Heart left ventricle (tissue), 13 donors: ENCODE results near the gene COL27A1.
"Not testable (repeated sequence)": the region's sequence is repeated elsewhere in the genome, so short reads cannot be mapped to it uniquely, and the experiment has no call there.

Experiments
- POLR2A ChIP-seq, 2 donors: fragments of 450-650 bp; IDR thresholded peaks; one replicate each; pipeline ENCODE4 v1.6.1; 2017; ENCODE audit warnings: antibody characterized with exemption in 2 of 2, mild to moderate bottlenecking in 2 of 2, moderate library complexity in 2 of 2
- TF ChIP-seq, protein P1 (sequence below), 12 donors: fragments of 200-600 bp; sonication (generic) in 4 of 12; IDR thresholded peaks; one replicate each; pipeline versions ENCODE4 v1.5.0 to v1.8.0; 2018 to 2022; ENCODE audit warnings: antibody characterized with exemption in 12 of 12, mild to moderate bottlenecking in 5 of 12
- donor health status: ischemic (EF 13 %, LVEDD 7.1; RV severe dilation, severe dysfunction).
- donor health status: DM: no; HTN: yes; CAD: no.
- donor health status: DM: no; HTN: no; CAD: no.
- donor health status: ischemic (EF 25% LVEDD 6.9; RV normal size, moderate dysfunction).
- donor health status: ischemic (EF 25% LVEDD 5.7; RV mildly dilated, moderate dysfunction).
- donor health status: ischemic (EF 35%, LVEDD 5.7; RV mildly dilated, moderate dysfunction).
- donor health status: nonischemic (EF 11% LVEDD 7.7; RV severe dilation, severe dysfunction).
- donor health status: DM: yes; HTN: yes; CAD: no.
- donor health status: PGD.
- donor health status: ischemic (EF 29% LVEDD 5.4; RV normal size, mild dysfunction).
- donor health status: nonischemic (EF 23%, LVEDD 6.1; RV moderate dilation, normal function).

DNA sequence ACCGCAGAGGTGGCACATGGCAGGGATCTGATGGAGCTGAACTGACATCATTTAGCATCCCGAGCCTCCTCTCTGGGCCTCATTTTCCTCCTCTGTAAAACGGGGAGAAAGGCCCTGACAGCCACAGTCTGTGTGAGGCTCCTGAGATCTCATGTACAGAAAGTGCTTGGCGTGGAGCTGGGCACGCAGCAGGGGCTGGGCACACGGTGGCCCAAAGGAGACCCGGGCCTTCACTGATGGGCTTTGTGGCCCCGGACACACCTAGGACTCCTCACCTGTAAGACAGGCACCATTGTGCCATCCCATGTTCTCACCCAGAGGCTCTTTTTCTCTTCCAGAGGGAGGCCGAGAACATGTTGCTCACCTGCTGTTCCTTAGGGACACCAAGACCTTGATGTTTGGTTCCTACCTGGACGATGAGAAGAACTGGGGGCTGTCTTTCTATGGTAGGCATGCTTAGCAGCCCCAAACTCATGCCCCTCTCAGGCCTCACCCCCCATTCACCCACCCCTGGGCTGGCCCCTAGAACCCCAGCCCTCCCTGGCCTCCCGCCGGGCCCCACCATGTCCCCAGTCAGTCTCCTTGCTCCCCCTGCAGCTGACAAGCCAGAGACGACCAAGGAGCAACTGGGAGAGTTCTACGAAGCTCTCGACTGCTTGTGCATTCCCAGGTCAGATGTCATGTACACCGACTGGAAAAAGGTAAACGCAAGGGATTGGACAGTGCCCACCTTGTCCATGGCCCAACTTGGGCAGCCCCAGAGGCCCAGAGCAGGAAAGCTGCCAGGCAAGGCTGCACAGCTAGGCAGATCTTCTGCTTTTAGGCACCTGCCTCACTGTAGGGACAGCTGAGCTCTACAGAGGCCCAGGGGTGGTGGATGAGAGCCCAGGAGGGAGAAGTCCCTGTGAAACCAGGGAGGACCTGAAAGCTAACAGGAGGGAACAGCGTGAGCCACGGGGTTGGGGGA, 176.2 kb downstream of the COL27A1 start:
- TF ChIP-seq, protein P1, sequence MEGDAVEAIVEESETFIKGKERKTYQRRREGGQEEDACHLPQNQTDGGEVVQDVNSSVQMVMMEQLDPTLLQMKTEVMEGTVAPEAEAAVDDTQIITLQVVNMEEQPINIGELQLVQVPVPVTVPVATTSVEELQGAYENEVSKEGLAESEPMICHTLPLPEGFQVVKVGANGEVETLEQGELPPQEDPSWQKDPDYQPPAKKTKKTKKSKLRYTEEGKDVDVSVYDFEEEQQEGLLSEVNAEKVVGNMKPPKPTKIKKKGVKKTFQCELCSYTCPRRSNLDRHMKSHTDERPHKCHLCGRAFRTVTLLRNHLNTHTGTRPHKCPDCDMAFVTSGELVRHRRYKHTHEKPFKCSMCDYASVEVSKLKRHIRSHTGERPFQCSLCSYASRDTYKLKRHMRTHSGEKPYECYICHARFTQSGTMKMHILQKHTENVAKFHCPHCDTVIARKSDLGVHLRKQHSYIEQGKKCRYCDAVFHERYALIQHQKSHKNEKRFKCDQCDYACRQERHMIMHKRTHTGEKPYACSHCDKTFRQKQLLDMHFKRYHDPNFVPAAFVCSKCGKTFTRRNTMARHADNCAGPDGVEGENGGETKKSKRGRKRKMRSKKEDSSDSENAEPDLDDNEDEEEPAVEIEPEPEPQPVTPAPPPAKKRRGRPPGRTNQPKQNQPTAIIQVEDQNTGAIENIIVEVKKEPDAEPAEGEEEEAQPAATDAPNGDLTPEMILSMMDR (IDR thresholded peaks at IDR 0.05): not testable (repeated sequence)
- not testable (repeated sequence) for TF ChIP-seq POLR2A (IDR thresholded peaks at IDR 0.05)
